Activated CD4-positive, alpha-beta T cell treated with anti-CD3 and anti-CD28 coated beads, Interleukin-2, amount 10 ng/mL, durations not matched to agents 7 days and 5 days (primary cell): Measurements from ENCODE around the gene CEACAM1. TPM values are rescaled to one million over a fixed set of nuclear protein-coding genes. Genes with fewer than 3 reads are reported as not detected.
"Not testable (repeated sequence)": the region's sequence is repeated elsewhere in the genome, so short reads cannot be mapped to it uniquely, and the experiment has no call there.

Source experiments
- CTCF ChIA-PET: fragments of 350-600 bp; sonication (Branson Sonifier 250); formaldehyde crosslinking; loops from one replicate; lab custom pipeline; 2021; ENCODE audit warnings: antibody characterized with exemption; lab: Charles Lee
- POLR2A ChIA-PET: fragments of 350-600 bp; sonication (Branson Sonifier 250); formaldehyde crosslinking; loops from one replicate; lab custom pipeline; 2021; ENCODE audit warnings: antibody characterized with exemption; lab: Charles Lee
- DNase-seq: peaks from one replicate; pipeline ENCODE4 v3.0.0-alpha.2; 2020
- H3K27ac Mint-ChIP-seq: one replicate; pipeline ENCODE4 v1.8.0; 2021; ENCODE audit warnings: mild to moderate bottlenecking, moderate library complexity, mixed read lengths
- H3K27me3 Mint-ChIP-seq: one replicate; pipeline ENCODE4 v1.8.0; 2021; ENCODE audit warnings: mixed read lengths
- H3K36me3 Mint-ChIP-seq: one replicate; pipeline ENCODE4 v1.8.0; 2021; ENCODE audit warnings: low read depth, mixed read lengths
- H3K4me1 Mint-ChIP-seq: one replicate; pipeline ENCODE4 v1.8.0; 2021; ENCODE audit warnings: mixed read lengths
- H3K4me3 Mint-ChIP-seq: one replicate; pipeline ENCODE4 v1.8.0; 2021; ENCODE audit warnings: mild to moderate bottlenecking, moderate library complexity, mixed read lengths
- H3K9me3 Mint-ChIP-seq: one replicate; pipeline ENCODE4 v1.8.0; 2021; ENCODE audit warnings: mixed read lengths
- total RNA-seq, 2 experiments: library from RNA; stranded (reverse); gene quantifications; one replicate each; pipeline ENCODE4 v1.2.3, GENCODE V29; 2021

The CEACAM1 gene
- total RNA-seq, 2 experiments from 2014 or later = 21.0 to 22.2 TPM

GRCh38 chr19:42557386-42557871, 29.1 kb upstream of the CEACAM1 start:
- H3K27ac Mint-ChIP-seq, H3K36me3 Mint-ChIP-seq, H3K4me3 Mint-ChIP-seq, H3K9me3 Mint-ChIP-seq, CTCF ChIA-PET, DNase-seq, POLR2A ChIA-PET, H3K4me1 Mint-ChIP-seq: not testable (repeated sequence)
- H3K27me3 Mint-ChIP-seq = peaks cover 26% of the 10 kb centered on the region

- H3K36me3 Mint-ChIP-seq = no peaks in the 10 kb centered on the region
- CTCF ChIA-PET = interaction anchor here (1.4 to 1.6 kb wide), 2 partner anchors 11 to 27 kb away, joined by 3 to 5 read pairs; partner anchors contain the start of gene CEACAM1
- DNase-seq = no peak
- H3K9me3 Mint-ChIP-seq = no peaks in the 10 kb centered on the region
- no peak overlapping the region for H3K4me3 Mint-ChIP-seq
- peaks cover 2% of the 10 kb centered on the region for H3K4me1 Mint-ChIP-seq
- peaks cover 26% of the 10 kb centered on the region for H3K27me3 Mint-ChIP-seq
- POLR2A ChIA-PET = no interaction called here
- H3K27ac Mint-ChIP-seq = no peak overlapping the region
These were observed 27.5 kb upstream of the CEACAM1 start for GRCh38 chr19:42555801-42556200.

- Mint-ChIP-seq H3K27me3 (peaks cover 26% of the 10 kb centered on the region), H3K4me1 (peaks cover 2% of the 10 kb centered on the region), H3K36me3 (no peaks in the 10 kb centered on the region), H3K27ac (no peak overlapping the region), H3K4me3 (no peak overlapping the region), H3K9me3 (no peaks in the 10 kb centered on the region)
- ChIA-PET POLR2A (no interaction called here), CTCF (interaction anchor here (1.4 to 1.6 kb wide), 2 partner anchors 11 to 26 kb away, joined by 3 to 5 read pairs; partner anchors contain the start of gene CEACAM1)
- no peak for DNase-seq
These were observed 27.0 kb upstream of the CEACAM1 start for GRCh38 chr19:42555317-42555716.

GRCh38 chr19:42554046-42554575, 25.8 kb upstream of the CEACAM1 start:
- Mint-ChIP-seq H3K4me3 (no peak overlapping the region), H3K9me3 (peaks cover 5% of the 10 kb centered on the region), H3K36me3 (no peaks in the 10 kb centered on the region), H3K4me1 (peaks cover 2% of the 10 kb centered on the region), H3K27me3 (peaks cover 26% of the 10 kb centered on the region), H3K27ac (no peak overlapping the region)
- CTCF ChIA-PET = interaction anchor here (1.6 kb wide), 1 partner anchor 12 kb away, joined by 3 read pairs; no protein-coding TSS in a partner anchor
- POLR2A ChIA-PET = no interaction called here
- DNase-seq = no peak

DNA sequence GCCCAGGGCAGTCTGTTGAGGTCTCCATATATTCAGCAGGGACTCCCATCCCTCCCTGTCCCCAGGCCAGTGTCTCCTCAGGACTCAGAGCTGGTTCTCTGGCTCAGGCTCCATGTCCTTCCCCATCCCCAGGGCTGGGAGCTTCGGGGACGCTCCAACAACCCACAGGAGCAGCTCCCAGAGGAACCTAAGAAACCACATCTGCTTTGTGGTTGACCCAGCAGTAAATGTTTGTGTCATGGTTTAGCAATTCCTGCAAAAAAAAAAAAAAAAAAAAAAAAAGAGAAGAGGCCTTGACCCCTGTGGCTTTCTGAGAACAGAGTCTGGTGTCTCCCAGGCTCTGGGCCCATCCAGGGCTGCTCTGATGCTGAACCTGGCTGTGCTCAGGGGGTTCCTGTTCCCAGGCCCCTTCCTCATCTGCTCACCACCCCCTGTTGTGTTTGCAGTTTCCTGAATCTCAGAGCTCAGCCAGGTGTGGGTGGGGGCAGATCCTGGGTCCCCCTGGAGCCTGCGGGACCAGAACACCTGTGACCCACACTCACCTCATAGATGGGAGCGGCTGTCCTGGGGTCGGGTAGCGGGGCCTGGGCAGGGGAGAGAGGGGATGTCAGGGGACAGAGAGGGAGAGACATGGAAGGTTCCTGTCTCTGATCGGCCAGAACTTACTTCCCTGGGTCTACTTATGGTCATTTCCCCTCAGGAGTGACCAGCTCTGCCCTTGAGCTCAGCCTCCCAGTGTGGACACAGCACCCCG, 25.2 kb upstream of the CEACAM1 start:
- Mint-ChIP-seq H3K27ac (no peak overlapping the region), H3K4me1 (peaks cover 2% of the 10 kb centered on the region), H3K27me3 (peaks cover 26% of the 10 kb centered on the region), H3K9me3 (peaks cover 6% of the 10 kb centered on the region), H3K4me3 (no peak overlapping the region), H3K36me3 (no peaks in the 10 kb centered on the region)
- ChIA-PET POLR2A (no interaction called here), CTCF (no interaction called here)
- no peak for DNase-seq

- Mint-ChIP-seq H3K36me3 (no peaks in the 10 kb centered on the region), H3K4me1 (peaks cover 2% of the 10 kb centered on the region), H3K27ac (no peak overlapping the region), H3K9me3 (peaks cover 6% of the 10 kb centered on the region), H3K27me3 (peaks cover 24% of the 10 kb centered on the region), H3K4me3 (no peak overlapping the region)
- DNase-seq = no peak
- CTCF ChIA-PET = no interaction called here
- POLR2A ChIA-PET = no interaction called here
These were observed 24.1 kb upstream of the CEACAM1 start for GRCh38 chr19:42552086-42553065.

- H3K4me3 Mint-ChIP-seq, H3K36me3 Mint-ChIP-seq, H3K27me3 Mint-ChIP-seq, DNase-seq, POLR2A ChIA-PET, H3K27ac Mint-ChIP-seq, H3K9me3 Mint-ChIP-seq, H3K4me1 Mint-ChIP-seq, CTCF ChIA-PET: not testable (repeated sequence)
These were observed 22.2 kb upstream of the CEACAM1 start for GRCh38 chr19:42550521-42550920.

DNA sequence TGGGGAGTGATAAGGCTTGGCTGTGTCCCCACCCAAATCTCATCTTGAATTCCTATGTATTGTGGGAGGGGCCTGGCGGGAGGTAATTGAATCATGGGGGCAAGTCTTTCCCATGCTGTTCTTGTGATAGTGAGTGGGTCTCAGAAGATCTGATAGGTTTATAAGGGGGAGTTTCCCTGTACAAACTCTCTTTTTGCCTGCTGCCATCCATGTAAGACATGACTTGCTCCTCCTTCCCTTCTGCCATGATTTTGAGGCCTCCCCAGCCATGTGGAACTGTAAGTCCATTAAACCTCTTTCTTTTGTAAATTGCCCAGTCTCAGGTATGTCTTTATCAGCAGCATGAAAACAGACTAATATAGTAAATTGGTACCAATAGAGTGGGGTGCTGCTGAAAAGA, 20.8 kb upstream of the CEACAM1 start:
- H3K36me3 Mint-ChIP-seq, CTCF ChIA-PET, H3K9me3 Mint-ChIP-seq, POLR2A ChIA-PET, H3K27me3 Mint-ChIP-seq, H3K4me1 Mint-ChIP-seq, H3K4me3 Mint-ChIP-seq, DNase-seq, H3K27ac Mint-ChIP-seq: not testable (repeated sequence)

GRCh38 chr19:42548552-42548951, 20.3 kb upstream of the CEACAM1 start:
- Mint-ChIP-seq H3K4me1 (peaks cover 2% of the 10 kb centered on the region), H3K27me3 (peaks cover 3% of the 10 kb centered on the region), H3K36me3 (no peaks in the 10 kb centered on the region), H3K9me3 (peaks cover 6% of the 10 kb centered on the region), H3K27ac (no peak overlapping the region), H3K4me3 (no peak overlapping the region)
- POLR2A ChIA-PET = no interaction called here
- CTCF ChIA-PET = no interaction called here
- no peak for DNase-seq

- no peaks in the 10 kb centered on the region for H3K36me3 Mint-ChIP-seq
- H3K4me1 Mint-ChIP-seq = no peaks in the 10 kb centered on the region
- H3K4me3 Mint-ChIP-seq = no peak overlapping the region
- peaks cover 3% of the 10 kb centered on the region for H3K27me3 Mint-ChIP-seq
- ChIA-PET CTCF (interaction anchor here (0.6 kb wide), 1 partner anchor 26 kb away, joined by 3 read pairs; no protein-coding TSS in a partner anchor), POLR2A (no interaction called here)
- H3K27ac Mint-ChIP-seq = no peak overlapping the region
- H3K9me3 Mint-ChIP-seq = peaks cover 6% of the 10 kb centered on the region
- no peak for DNase-seq
These were observed 19.6 kb upstream of the CEACAM1 start for GRCh38 chr19:42547929-42548328.

DNA sequence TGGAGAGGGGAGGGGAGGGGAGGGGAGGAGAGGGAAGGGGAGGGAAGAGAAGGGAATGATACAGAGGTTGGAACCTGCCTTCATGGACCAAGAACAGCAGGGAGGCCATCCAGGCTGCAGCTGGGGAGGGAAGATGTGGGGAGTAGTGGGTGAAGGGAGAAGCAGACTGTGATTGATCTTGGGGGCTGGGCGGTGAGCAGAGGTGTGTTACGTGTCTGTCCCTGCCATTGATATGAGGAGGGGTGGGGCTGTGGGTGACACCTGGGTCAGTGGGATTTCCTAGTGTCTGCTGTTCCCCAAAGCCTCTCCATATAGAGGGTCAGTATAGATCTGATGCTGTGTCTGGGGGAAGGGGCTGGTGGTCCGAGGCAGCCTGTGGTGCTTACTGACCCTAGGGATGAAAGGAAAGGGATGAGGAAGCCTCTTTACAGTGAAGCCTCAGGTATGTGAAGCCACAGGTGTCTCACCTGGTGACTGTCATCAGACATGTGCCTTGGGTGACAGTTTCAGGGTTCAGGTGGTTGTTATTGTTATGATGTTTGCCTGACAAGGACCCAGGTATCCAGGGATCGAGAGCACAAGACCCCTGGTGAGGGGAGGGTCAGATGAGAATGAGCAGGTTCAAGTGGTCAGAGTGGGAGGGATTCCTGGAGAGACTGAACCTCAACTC, 18.7 kb upstream of the CEACAM1 start:
- no peak overlapping the region for H3K27ac Mint-ChIP-seq
- ChIA-PET CTCF (interaction anchor here (0.6 kb wide), 1 partner anchor 25 kb away, joined by 3 read pairs; no protein-coding TSS in a partner anchor), POLR2A (no interaction called here)
- peaks cover 1% of the 10 kb centered on the region for H3K27me3 Mint-ChIP-seq
- peaks cover 6% of the 10 kb centered on the region for H3K9me3 Mint-ChIP-seq
- no peaks in the 10 kb centered on the region for H3K4me1 Mint-ChIP-seq
- no peak overlapping the region for H3K4me3 Mint-ChIP-seq
- DNase-seq = no peak
- no peaks in the 10 kb centered on the region for H3K36me3 Mint-ChIP-seq

DNA sequence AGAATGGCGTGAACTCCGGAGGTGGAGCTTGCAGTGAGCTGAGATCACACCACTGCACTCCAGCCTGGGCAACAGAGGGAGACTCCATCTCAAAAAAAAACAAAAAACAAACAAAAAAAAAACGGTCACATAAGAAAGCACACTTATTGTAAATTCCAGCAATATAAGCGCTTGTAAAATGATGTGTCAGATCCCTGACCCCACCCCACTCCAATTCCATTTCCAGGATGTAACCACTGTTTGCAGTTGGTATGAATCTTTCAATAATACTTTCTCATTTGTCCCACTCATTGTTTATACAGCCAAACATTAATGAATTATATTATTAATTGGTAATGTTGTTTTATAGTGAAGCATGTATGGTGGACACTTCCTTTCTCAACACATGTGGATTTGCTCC, 15.9 kb upstream of the CEACAM1 start:
- Mint-ChIP-seq H3K4me1 (no peaks in the 10 kb centered on the region), H3K9me3 (peaks cover 1% of the 10 kb centered on the region), H3K4me3 (no peak overlapping the region), H3K36me3 (no peaks in the 10 kb centered on the region), H3K27me3 (no peaks in the 10 kb centered on the region), H3K27ac (no peak overlapping the region)
- ChIA-PET POLR2A (no interaction called here), CTCF (no interaction called here)
- no peak for DNase-seq
